Endothelial cell of umbilical vein (primary cell): Measurements from ENCODE around the gene NLRP13. TPM values are rescaled to one million over a fixed set of nuclear protein-coding genes. Genes with fewer than 3 reads are reported as not detected.
"Not testable (repeated sequence)": the region's sequence is repeated elsewhere in the genome, so short reads cannot be mapped to it uniquely, and the experiment has no call there.

Experiments used
- BruUV-seq: library from RNA; stranded (reverse); fragments of 400-500 nt; replicated peaks from 2 replicates; lab custom pipeline; 2021; lab: Mats Ljungman, UMichigan
- CTCF ChIA-PET: fragments of 300-600, 350-600 bp; sonication (Branson Sonifier 250); formaldehyde crosslinking; loops from one replicate; lab custom pipeline; 2021; ENCODE audit warnings: antibody characterized with exemption, inconsistent platforms; lab: Charles Lee
- POLR2A ChIA-PET: fragments of 300-600, 350-600 bp; sonication (Branson Sonifier 250); formaldehyde crosslinking; loops from one replicate; lab custom pipeline; 2021; ENCODE audit warnings: antibody characterized with exemption, inconsistent platforms; lab: Charles Lee
- DNase-seq: peaks from one replicate; pipeline ENCODE4 v3.0.0-alpha.2; 2011; ENCODE audit warnings: low read depth, low spot score
- FAIRE-seq: peaks from 2 replicates; lab custom pipeline; 2011; peaks lifted over from hg19 to GRCh38; lab: Jason Lieb, UNC
- H2AFZ ChIP-seq: 2 replicates; pipeline ENCODE4 v1.6.0; 2012; ENCODE audit warnings: low read depth, low read length, control low read depth, inconsistent platforms
- H3K27ac ChIP-seq: 2 replicates; pipeline ENCODE4 v1.5.1; 2011; ENCODE audit warnings: low read depth, mild to moderate bottlenecking, control low read depth, low read length, moderate library complexity; ENCODE audit not compliant: insufficient read depth
- H3K27me3 ChIP-seq, 2 experiments: 2 replicates each; pipeline versions ENCODE4 v1.6.0 to v1.6.1; 2011; ENCODE audit warnings: low read length in 2 of 2, mixed read lengths in 1 of 2; ENCODE audit not compliant: control insufficient read depth in 2 of 2, insufficient read depth in 2 of 2
- H3K36me3 ChIP-seq, 2 experiments: 2 replicates in 1 of 2; 3 replicates in 1 of 2; pipeline ENCODE4 v1.5.1; 2011; ENCODE audit warnings: low read length in 2 of 2, mild to moderate bottlenecking in 1 of 2, moderate library complexity in 1 of 2; ENCODE audit not compliant: control insufficient read depth in 2 of 2, insufficient read depth in 2 of 2; ENCODE audit errors: extremely low read depth in 1 of 2
- H3K4me1 ChIP-seq: 3 replicates; pipeline ENCODE4 v1.5.1; 2011; ENCODE audit warnings: mild to moderate bottlenecking, low read length; ENCODE audit not compliant: control insufficient read depth, insufficient read depth; ENCODE audit errors: extremely low read depth
- H3K4me2 ChIP-seq: 2 replicates; pipeline ENCODE4 v1.6.1; 2011; ENCODE audit warnings: low read length, control low read depth, mixed read lengths; ENCODE audit not compliant: insufficient read depth
- H3K4me3 ChIP-seq, 3 experiments: fragments of 200-600 bp in 1 of 3; sonication (generic), shearing (Covaris generic) in 1 of 3; replicated peaks in 1 of 3; 2 replicates each; pipeline ENCODE4 v1.5.1; 2011 to 2016; ENCODE audit warnings: control low read depth in 3 of 3, low read length in 3 of 3, mild to moderate bottlenecking in 2 of 3, inconsistent platforms in 1 of 3, low read depth in 1 of 3, moderate library complexity in 1 of 3; ENCODE audit not compliant: insufficient read depth in 1 of 3
- H3K79me2 ChIP-seq: 2 replicates; pipeline ENCODE4 v1.6.0; 2012; ENCODE audit warnings: low read length, inconsistent platforms; ENCODE audit not compliant: control insufficient read depth, insufficient read depth
- H3K9ac ChIP-seq: replicated peaks from 2 replicates; pipeline ENCODE3; 2011; ENCODE audit warnings: low read length, control low read depth; ENCODE audit not compliant: insufficient read depth; ENCODE audit errors: extremely low read depth
- H3K9me1 ChIP-seq: replicated peaks from 3 replicates; pipeline ENCODE4 v1.6.0; 2011; ENCODE audit warnings: mild to moderate bottlenecking, low read length; ENCODE audit not compliant: control insufficient read depth, insufficient read depth; ENCODE audit errors: extremely low read depth
- H3K9me3 ChIP-seq: replicated peaks from 2 replicates; pipeline ENCODE4 v1.5.1; 2012; ENCODE audit warnings: low read length, inconsistent platforms; ENCODE audit not compliant: control insufficient read depth, insufficient read depth
- H4K20me1 ChIP-seq: replicated peaks from 2 replicates; pipeline ENCODE3; 2011; ENCODE audit warnings: mild to moderate bottlenecking, low read length; ENCODE audit not compliant: control insufficient read depth, insufficient read depth; ENCODE audit errors: extremely low read depth
- FOS ChIP-seq: IDR thresholded peaks from 2 replicates; pipeline ENCODE4 v1.6.1; 2011; ENCODE audit warnings: mild to moderate bottlenecking, low read length, moderate library complexity, borderline replicate concordance; ENCODE audit not compliant: insufficient read depth
- GATA2 ChIP-seq: IDR thresholded peaks from 2 replicates; pipeline ENCODE4 v1.7.0; 2011; ENCODE audit warnings: low read depth, mild to moderate bottlenecking, moderate library complexity, mixed read lengths, low read length; ENCODE audit not compliant: insufficient read length, insufficient read depth
- JUN ChIP-seq: IDR thresholded peaks from 2 replicates; pipeline ENCODE4 v1.6.1; 2011; ENCODE audit warnings: borderline replicate concordance, low read depth; ENCODE audit not compliant: insufficient read length, insufficient read depth
- MAX ChIP-seq: IDR thresholded peaks from 2 replicates; pipeline ENCODE4 v1.6.1; 2011; ENCODE audit not compliant: insufficient read depth, insufficient read length
- MYC ChIP-seq: IDR thresholded peaks from one replicate; pipeline ENCODE4 v1.6.1; 2011; ENCODE audit warnings: mild to moderate bottlenecking, low read depth, low read length
- POLR2A ChIP-seq: IDR thresholded peaks from 2 replicates; pipeline ENCODE4 v1.6.1; 2012; ENCODE audit warnings: low read depth, mild to moderate bottlenecking, control low read depth, low read length
- POLR2AphosphoS5 ChIP-seq: IDR thresholded peaks from 2 replicates; pipeline ENCODE4 v1.6.1; 2012; ENCODE audit warnings: low read depth, mild to moderate bottlenecking, control low read depth, low read length, moderate library complexity; ENCODE audit not compliant: insufficient read depth
- dilution Hi-C: fragments of 300-500 bp; cut with MboI; formaldehyde crosslinking; loops from one replicate; pipeline ENCODE4 v1.15.0; 2019; ENCODE audit warnings: low sequenced_read_pairs; ENCODE audit not compliant: extremely low pct_ligation_motif_present
- intact Hi-C: fragments of 100-400 bp; cut with micrococcal nuclease; formaldehyde crosslinking; loops from one replicate; pipeline ENCODE4 v1.10.0; 2022
- polyA plus RNA-seq, 4 experiments: library from polyadenylated mRNA; depleted of rRNA in 3 of 4; stranded (reverse) in 3 of 4; unstranded in 1 of 4; fragments of >200 nt; gene quantifications; 2 replicates each; pipeline versions ENCODE4 v1.2.1 to v1.2.3, GENCODE V29; 2011 to 2012; ENCODE audit warnings: missing spikeins in 1 of 4
- total RNA-seq: library from RNA; stranded (reverse); gene quantifications from 2 replicates; pipeline ENCODE4 v1.2.3, GENCODE V29; 2021

Gene NLRP13
- total and polyA plus RNA-seq, 2 donors (not counting 3 experiments of a cell fraction or from before 2014, with no cell fraction given), result not detected

GRCh38 chr19:55956431-55956830 is 24.3 kb upstream of the NLRP13 start:
- Histone ChIP-seq H3K27me3 (no peaks in the 10 kb centered on the region), H3K4me3 (no peak overlapping the region), H3K4me2 (no peak overlapping the region), H3K9me3 (peaks cover 6% of the 10 kb centered on the region), H2AFZ (no peak overlapping the region), H3K9me1 (no peaks in the 10 kb centered on the region), H4K20me1 (no peaks in the 10 kb centered on the region), H3K4me1 (no peaks in the 10 kb centered on the region), H3K79me2 (no peaks in the 10 kb centered on the region), H3K9ac (no peak overlapping the region), H3K27ac (no peak overlapping the region), H3K36me3 (no peaks in the 10 kb centered on the region)
- intact Hi-C loops, result no loop called here
- DNase-seq (no peak), FAIRE-seq (no peak)
- TF ChIP-seq MYC (no peak), MAX (no peak), GATA2 (no peak), POLR2A (no peak), POLR2AphosphoS5 (no peak), FOS (no peak), JUN (no peak)
- dilution Hi-C loops, result no loop called here
- ChIA-PET CTCF (no interaction called here), POLR2A (no interaction called here)
- no TSS peak for BruUV-seq

GRCh38 chr19:55950566-55950965 is 18.4 kb upstream of the NLRP13 start:
- H3K4me3 ChIP-seq, H3K36me3 ChIP-seq, CTCF ChIA-PET, H3K4me2 ChIP-seq, FAIRE-seq, H3K27me3 ChIP-seq, H3K79me2 ChIP-seq, H3K4me1 ChIP-seq, intact Hi-C loops, H3K9me1 ChIP-seq, BruUV-seq, POLR2A ChIA-PET, H3K27ac ChIP-seq, H3K9me3 ChIP-seq, DNase-seq, H3K9ac ChIP-seq, H4K20me1 ChIP-seq, dilution Hi-C loops, H2AFZ ChIP-seq: not testable (repeated sequence)
